ENCODE results near the gene APBB2. TPM values are rescaled to one million over a fixed set of nuclear protein-coding genes. Genes with fewer than 3 reads are reported as not detected.

Gene APBB2
- total RNA-seq, 4 donors from 2014 or later, result 12.2 to 29.2 (median 20.1) TPM

DNA sequence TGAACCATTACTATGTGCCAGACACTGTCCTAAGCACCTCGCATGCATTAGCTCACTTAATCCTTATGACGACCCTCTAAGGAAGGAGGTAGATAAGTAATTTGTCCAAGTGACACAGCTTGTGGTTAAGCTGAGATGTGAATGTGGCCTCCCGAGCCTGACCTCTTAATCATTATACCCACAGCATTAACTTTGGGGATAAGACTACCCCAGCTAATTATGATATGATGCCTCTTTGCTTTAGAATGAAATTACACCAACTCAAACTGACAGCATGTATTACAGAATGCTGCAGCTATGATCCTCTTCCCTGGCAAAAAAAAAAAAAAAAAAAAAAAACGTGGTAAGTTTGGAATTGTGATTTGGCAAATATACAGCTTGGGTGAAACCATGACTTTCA lies 53.5 kb downstream of the APBB2 start:
- WGBS, 2 donors, result 68% methylated on average over 4 of the region's 4 CpGs
- peaks cover 0 to 47% (median 7%) of the 10 kb centered on the region in 3 donors for H3K4me1 ChIP-seq

DNA sequence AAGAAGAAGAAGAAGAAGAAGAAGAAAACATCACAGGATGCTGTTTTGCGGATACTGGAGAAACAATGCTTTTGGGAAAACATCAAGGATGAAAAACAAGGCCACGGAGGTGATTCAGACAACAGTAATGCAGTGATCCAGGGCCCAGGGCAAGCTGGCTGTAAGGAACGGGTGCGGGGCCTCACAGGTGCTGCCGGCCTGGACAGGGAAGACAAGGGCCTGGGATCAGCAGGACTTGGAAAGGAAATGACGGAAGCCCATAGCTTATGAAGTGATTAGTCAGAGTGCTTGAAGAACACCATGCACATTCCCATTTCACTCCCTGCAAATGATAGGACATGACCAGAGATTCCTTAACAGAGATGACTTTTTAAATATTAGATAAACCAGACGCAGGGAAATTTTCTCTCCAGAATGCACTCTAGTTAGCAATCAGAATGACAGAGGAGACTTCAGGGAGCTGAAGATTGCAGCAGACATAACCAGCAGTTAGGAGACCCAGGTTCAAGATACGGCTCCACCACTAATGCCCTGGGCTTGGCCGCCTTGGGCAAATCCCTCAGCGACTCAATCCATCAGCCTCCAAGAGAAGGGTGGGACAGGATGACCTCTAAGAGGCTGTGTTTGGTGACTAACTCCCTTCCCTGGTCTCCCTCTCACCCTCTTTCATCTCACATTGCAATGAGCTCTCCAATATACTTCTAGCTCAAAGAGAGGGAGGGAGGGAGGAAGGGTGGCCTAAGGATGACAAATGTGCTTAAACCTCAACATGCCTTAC lies 54.1 kb downstream of the APBB2 start:
- DNase-seq, result no peak
- whole genome bisulfite sequencing, 2 donors, result 35 to 50% methylated on average over 10 of the region's 10 CpGs
- Histone ChIP-seq H3K27me3 (no peaks in the 10 kb centered on the region), H3K9me3 (no peaks in the 10 kb centered on the region), H3K4me3 (no peak overlapping the region), H3K27ac (peak overlapping the region in 2 of 4 donors; percentile 4 to 5), H3K4me1 (peaks cover 0 to 53% (median 7%) of the 10 kb centered on the region in 3 donors), H3K36me3 (no peaks in the 10 kb centered on the region)
- TF ChIP-seq POLR2A (IDR thresholded peaks at IDR 0.05), result no peak
- TF ChIP-seq, protein P1, sequence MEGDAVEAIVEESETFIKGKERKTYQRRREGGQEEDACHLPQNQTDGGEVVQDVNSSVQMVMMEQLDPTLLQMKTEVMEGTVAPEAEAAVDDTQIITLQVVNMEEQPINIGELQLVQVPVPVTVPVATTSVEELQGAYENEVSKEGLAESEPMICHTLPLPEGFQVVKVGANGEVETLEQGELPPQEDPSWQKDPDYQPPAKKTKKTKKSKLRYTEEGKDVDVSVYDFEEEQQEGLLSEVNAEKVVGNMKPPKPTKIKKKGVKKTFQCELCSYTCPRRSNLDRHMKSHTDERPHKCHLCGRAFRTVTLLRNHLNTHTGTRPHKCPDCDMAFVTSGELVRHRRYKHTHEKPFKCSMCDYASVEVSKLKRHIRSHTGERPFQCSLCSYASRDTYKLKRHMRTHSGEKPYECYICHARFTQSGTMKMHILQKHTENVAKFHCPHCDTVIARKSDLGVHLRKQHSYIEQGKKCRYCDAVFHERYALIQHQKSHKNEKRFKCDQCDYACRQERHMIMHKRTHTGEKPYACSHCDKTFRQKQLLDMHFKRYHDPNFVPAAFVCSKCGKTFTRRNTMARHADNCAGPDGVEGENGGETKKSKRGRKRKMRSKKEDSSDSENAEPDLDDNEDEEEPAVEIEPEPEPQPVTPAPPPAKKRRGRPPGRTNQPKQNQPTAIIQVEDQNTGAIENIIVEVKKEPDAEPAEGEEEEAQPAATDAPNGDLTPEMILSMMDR (IDR thresholded peaks at IDR 0.05), result no peak
- intact Hi-C loops (cut with DNase I), result no loop called here

More for the DNA sequence above, 53.5 kb downstream of the APBB2 start:
- no peak for TF ChIP-seq POLR2A (IDR thresholded peaks at IDR 0.05)
- TF ChIP-seq, protein P1 (IDR thresholded peaks at IDR 0.05), result no peak
- intact Hi-C loops (cut with DNase I), result no loop called here
- H3K4me3 ChIP-seq, result no peak overlapping the region
- H3K9me3 ChIP-seq, result no peaks in the 10 kb centered on the region
- H3K27ac ChIP-seq, result no peak overlapping the region
- H3K27me3 ChIP-seq, result no peaks in the 10 kb centered on the region
- H3K36me3 ChIP-seq, result no peaks in the 10 kb centered on the region
- DNase-seq, result no peak

GRCh38 chr4:41158756-41159155 lies 55.6 kb downstream of the APBB2 start:
- Histone ChIP-seq H3K36me3 (no peaks in the 10 kb centered on the region), H3K27ac (no peak overlapping the region), H3K4me3 (no peak overlapping the region), H3K27me3 (no peaks in the 10 kb centered on the region), H3K9me3 (no peaks in the 10 kb centered on the region), H3K4me1 (peaks cover 0 to 55% (median 7%) of the 10 kb centered on the region in 3 donors)
- DNase-seq, result no peak
- TF ChIP-seq, protein P1 (IDR thresholded peaks at IDR 0.05), result no peak
- TF ChIP-seq POLR2A (IDR thresholded peaks at IDR 0.05), result no peak
- 50 to 60% methylated on average over 3 to 5 of the region's 5 CpGs for WGBS, 2 donors
- intact Hi-C loops (cut with DNase I), result no loop called here

DNA sequence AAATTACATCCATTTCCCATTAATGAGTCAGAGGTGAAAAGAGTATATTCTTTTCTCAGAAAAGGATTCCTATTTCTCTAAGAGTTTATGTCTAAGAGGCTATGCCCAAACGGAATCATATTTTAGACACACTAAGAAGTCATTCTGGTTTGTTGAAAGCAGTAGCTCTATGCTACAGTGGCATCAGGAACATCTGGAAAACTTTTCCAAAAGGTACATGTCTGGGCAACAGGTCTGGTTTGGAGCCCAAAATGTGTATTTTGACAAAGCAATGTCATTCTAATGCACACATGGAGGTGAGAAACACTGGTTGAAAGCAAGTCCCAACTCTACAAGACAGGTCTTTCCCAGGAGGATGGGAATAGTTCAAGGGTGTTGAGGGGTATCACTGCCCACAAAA lies 56.1 kb downstream of the APBB2 start:
- no peaks in the 10 kb centered on the region for H3K27me3 ChIP-seq
- TF ChIP-seq, protein P1 (IDR thresholded peaks at IDR 0.05), result no peak
- no peak for TF ChIP-seq POLR2A (IDR thresholded peaks at IDR 0.05)
- 25 to 35% methylated on average over 1 of the region's 1 CpG for WGBS, 2 donors
- DNase-seq, result no peak
- no peaks in the 10 kb centered on the region for H3K9me3 ChIP-seq
- H3K4me1 ChIP-seq, result peaks cover 0 to 55% (median 7%) of the 10 kb centered on the region in 3 donors
- intact Hi-C loops (cut with DNase I), result no loop called here
- H3K36me3 ChIP-seq, result no peaks in the 10 kb centered on the region
- no peak overlapping the region for H3K4me3 ChIP-seq
- no peak overlapping the region for H3K27ac ChIP-seq

GRCh38 chr4:41157009-41157408 lies 57.3 kb downstream of the APBB2 start:
- intact Hi-C loops (cut with DNase I), result no loop called here
- WGBS, 2 donors, result 36 to 51% methylated on average over 5 to 6 of the region's 6 CpGs
- no peak for TF ChIP-seq POLR2A (IDR thresholded peaks at IDR 0.05)
- TF ChIP-seq, protein P1 (IDR thresholded peaks at IDR 0.05), result no peak
- Histone ChIP-seq H3K9me3 (no peaks in the 10 kb centered on the region), H3K27ac (no peak overlapping the region), H3K36me3 (no peaks in the 10 kb centered on the region), H3K4me1 (peaks cover 0 to 55% (median 7%) of the 10 kb centered on the region in 3 donors), H3K27me3 (no peaks in the 10 kb centered on the region), H3K4me3 (no peak overlapping the region)
- no peak for DNase-seq
